Stimulated activated naive B cell treated with anti-CD40 and anti-IgM and Interleukin-4, amounts not matched to agents 10 μg/mL and 1 μg/mL and 100 μg/mL, for 72 hours (primary cell): Measurements from ENCODE around the gene KLF4.
A peak's percentile ranks its signal among the peaks of the same experiment; 100 is the strongest.
"Not testable (repeated sequence)": the region's sequence is repeated elsewhere in the genome, so short reads cannot be mapped to it uniquely, and the experiment has no call there.

ENCODE experiments used
- ATAC-seq, 2 donors: fragments of 150-1000 bp; cut with Tn5 transposase; replicated peaks; 2 replicates each; pipeline ENCODE4 v1.10.0; 2021; ENCODE audit warnings: moderate library complexity in 1 of 2
- DNase-seq: peaks from one replicate; pipeline ENCODE4 v3.0.0; 2021
- H3K27ac Mint-ChIP-seq: one replicate; pipeline ENCODE4 v1.8.0; 2022; ENCODE audit warnings: mild to moderate bottlenecking, mixed read lengths
- H3K27me3 Mint-ChIP-seq, 2 donors: one replicate each; pipeline ENCODE4 v1.8.0; 2022; ENCODE audit warnings: mixed read lengths in 2 of 2
- H3K36me3 Mint-ChIP-seq, 2 donors: one replicate each; pipeline ENCODE4 v1.8.0; 2022; ENCODE audit warnings: mixed read lengths in 2 of 2, mild to moderate bottlenecking in 1 of 2
- H3K4me1 Mint-ChIP-seq, 2 donors: one replicate each; pipeline ENCODE4 v1.8.0; 2022; ENCODE audit warnings: mixed read lengths in 2 of 2, mild to moderate bottlenecking in 1 of 2
- H3K4me3 Mint-ChIP-seq, 2 donors: one replicate each; pipeline ENCODE4 v1.8.0; 2022; ENCODE audit warnings: mild to moderate bottlenecking in 2 of 2, mixed read lengths in 2 of 2, moderate library complexity in 1 of 2
- H3K9me3 Mint-ChIP-seq, 2 donors: one replicate each; pipeline ENCODE4 v1.8.0; 2022; ENCODE audit warnings: mixed read lengths in 2 of 2, mild to moderate bottlenecking in 1 of 2

KLF4 gene

DNA sequence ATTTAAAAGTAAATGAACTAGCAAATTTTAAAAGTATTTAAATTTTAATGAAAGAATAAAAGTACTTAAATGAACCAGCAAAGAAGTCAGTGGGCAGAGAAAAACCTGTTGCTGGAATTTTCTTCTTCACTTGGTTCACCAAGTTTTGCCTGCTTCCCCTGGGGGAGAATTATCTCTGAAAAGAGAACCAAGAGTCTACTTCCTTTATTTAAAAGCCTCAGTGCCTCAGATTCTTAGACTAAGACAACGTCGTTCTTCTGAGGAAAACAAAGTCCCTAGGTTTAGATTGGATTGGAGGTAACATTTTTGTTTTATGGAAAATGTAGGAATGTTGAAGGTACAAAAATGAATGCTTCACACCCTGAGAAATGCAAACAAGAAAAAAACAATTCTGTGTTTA is 7.4 kb upstream of the KLF4 start:
- peaks cover 21 to 23% of the 10 kb centered on the region in 2 donors for H3K27me3 Mint-ChIP-seq
- H3K9me3 Mint-ChIP-seq = no peaks in the 10 kb centered on the region
- H3K4me1 Mint-ChIP-seq = peaks cover 0 to 5% of the 10 kb centered on the region in 2 donors
- no peak for ATAC-seq
- no peaks in the 10 kb centered on the region for H3K36me3 Mint-ChIP-seq
- no peak for DNase-seq
- no peak overlapping the region for H3K4me3 Mint-ChIP-seq
- H3K27ac Mint-ChIP-seq = no peak overlapping the region

DNA sequence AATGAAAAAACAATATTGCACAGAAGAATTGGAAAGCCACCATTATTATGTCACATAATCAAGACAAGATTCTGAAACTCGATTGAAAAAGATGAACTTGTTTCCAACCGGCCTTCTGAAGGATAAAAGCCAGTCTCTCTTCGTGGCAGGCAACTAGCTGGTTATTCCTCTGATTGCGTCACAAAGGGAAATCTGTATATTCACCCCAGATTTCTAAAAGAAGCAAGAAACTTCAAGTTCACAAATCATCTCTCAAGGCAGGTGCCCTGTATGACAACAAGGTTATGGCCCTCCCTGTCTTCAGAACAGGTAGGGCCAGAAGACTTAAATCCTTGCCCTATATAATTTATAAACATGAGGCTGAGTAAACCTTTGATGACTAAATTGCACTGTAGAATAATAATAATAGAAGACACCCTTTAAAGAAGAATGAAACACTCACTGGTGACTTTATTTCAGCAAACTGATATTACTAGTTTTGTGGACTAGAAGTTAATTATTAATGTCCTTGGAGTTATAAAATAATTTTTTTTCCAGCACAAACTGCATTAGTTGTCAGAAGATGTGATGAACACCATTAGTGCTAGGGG is 2.9 kb upstream of the KLF4 start:
- Mint-ChIP-seq H3K9me3 (no peaks in the 10 kb centered on the region), H3K4me3 (no peak overlapping the region), H3K27me3 (peaks cover 53 to 59% of the 10 kb centered on the region in 2 donors), H3K36me3 (peaks cover 0 to 3% of the 10 kb centered on the region in 2 donors), H3K27ac (no peak overlapping the region), H3K4me1 (peaks cover 19 to 38% of the 10 kb centered on the region in 2 donors)
- ATAC-seq = no peak
- DNase-seq = no peak

DNA sequence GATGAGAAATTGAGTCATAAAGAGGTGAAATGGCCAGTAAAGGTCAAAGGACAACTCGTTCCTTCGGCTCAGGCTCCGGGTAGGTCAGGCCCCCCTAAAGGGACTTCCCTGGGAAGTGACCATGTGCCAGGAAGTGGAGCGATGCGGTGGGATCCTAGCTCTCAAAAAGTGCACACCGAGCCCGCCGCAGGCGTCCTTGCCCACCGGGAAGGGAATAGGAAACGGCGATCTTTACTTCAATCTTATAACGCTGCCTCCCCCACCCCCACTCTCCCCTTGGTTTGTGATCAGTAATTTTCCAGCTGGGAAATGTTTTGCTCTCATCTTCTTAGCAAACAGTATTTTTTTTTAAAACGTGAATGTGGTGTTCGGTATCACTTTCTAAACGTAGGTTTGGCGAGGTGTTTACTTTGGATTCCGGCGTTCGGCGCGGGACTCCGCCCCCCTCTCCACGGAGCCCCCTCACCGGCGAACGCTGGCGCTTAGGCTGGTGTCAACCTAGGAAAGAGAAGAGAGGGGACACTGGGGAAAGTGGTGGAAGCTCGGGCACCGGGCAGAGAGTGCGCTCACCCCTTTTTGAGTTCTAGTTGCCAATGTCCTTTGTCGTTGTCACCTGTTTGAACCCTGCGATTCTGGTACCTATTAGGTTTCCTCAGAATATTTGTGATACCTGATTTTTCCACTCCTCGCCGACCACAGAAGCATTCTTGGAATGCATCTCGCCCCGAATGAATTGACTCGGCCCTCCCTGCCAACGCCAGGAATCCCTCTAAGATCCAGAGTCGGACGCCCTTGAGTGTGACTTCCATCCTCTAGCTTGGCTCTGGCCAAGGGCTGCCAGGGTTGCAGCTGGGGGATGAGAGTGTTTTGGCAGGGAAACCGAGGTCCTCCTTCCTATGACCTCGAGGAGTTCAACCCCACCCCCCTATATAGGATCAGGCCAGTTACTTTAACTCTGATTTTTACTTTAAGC is 1.8 kb upstream of the KLF4 start:
- ATAC-seq (no peak), DNase-seq (no peak)
- Mint-ChIP-seq H3K27me3 (peaks cover 59 to 66% of the 10 kb centered on the region in 2 donors), H3K4me1 (peaks cover 22 to 40% of the 10 kb centered on the region in 2 donors), H3K4me3 (peak overlapping the region; percentile 87 to 94), H3K27ac (peak overlapping the region; percentile 84), H3K36me3 (peaks cover 3% of the 10 kb centered on the region in 2 donors), H3K9me3 (peaks cover 0 to 1% of the 10 kb centered on the region in 2 donors)

DNA sequence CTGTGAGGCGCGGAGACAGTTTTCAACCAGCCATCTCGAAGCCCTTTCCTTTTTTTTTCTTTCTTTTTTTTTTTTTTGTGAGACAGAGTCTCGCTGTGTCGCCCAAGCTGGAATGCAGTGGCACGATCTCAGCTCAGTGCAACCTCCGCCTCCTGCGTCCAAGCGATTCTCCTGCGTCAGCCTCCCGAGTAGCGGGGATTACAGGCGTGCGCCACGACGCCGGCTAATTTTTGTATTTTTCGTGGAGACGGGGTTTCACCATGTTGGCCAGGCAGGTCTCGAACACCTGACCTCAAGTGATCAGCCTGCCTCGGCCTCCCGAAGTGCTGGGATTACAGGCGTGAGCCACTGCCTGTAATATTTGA is 1.0 kb upstream of the KLF4 start:
- H3K27me3 Mint-ChIP-seq = peaks cover 57 to 65% of the 10 kb centered on the region in 2 donors

GRCh38 chr9:107489144-107489673 is 360 bp downstream of the KLF4 start:
- Mint-ChIP-seq H3K4me3 (peak overlapping the region; percentile 82 to 89), H3K9me3 (peaks cover 0 to 1% of the 10 kb centered on the region in 2 donors), H3K4me1 (peaks cover 22 to 40% of the 10 kb centered on the region in 2 donors), H3K36me3 (peaks cover 3 to 8% of the 10 kb centered on the region in 2 donors), H3K27ac (peak overlapping the region; percentile 91), H3K27me3 (peaks cover 48 to 51% of the 10 kb centered on the region in 2 donors)
- no peak for DNase-seq
- ATAC-seq = peak; percentile 41 to 42

More for the DNA sequence above, 1.0 kb upstream of the KLF4 start:
- H3K9me3 Mint-ChIP-seq, DNase-seq, H3K36me3 Mint-ChIP-seq, ATAC-seq: not testable (repeated sequence)
- Mint-ChIP-seq H3K4me3 (peak overlapping the region; percentile 87 to 94), H3K27ac (peak overlapping the region; percentile 84), H3K4me1 (peaks cover 22 to 40% of the 10 kb centered on the region in 2 donors)

DNA sequence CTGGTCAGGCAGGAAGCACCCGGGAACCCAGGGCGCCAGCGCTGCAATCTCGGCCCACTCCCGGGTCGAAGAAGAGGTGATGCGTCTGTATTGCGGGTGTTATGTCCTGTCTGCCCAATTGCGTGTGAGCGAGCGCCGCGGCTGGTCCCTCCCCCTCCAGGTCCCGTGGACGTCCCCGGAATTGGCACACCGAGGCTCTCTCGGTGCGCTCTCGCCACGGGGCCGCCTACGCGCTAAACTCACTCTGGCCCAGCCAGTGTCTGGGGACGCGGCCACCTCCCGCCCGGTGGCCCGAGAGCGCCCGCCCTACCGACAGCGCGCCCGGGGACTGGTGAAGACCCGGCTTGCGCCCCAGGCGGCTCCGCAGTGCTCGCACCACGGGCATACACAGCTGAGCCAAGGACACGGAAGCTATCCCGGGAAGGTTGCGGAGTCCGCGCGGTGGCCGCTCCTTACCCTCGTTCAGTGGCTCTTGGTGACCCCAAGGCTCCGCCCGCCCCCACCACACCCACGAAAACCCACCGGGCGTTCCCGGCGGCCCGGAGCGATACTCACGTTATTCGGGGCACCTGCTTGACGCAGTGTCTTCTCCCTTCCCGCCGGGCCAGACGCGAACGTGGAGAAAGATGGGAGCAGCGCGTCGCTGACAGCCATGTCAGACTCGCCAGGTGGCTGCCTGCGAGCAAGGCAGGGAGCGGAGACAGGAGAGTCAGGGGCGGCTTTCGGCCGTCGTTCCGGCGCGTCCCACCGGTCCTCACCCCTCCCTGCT is 1.0 kb downstream of the KLF4 start:
- Mint-ChIP-seq H3K36me3 (peaks cover 3 to 8% of the 10 kb centered on the region in 2 donors), H3K4me1 (peaks cover 22 to 40% of the 10 kb centered on the region in 2 donors), H3K4me3 (peak overlapping the region; percentile 82 to 89), H3K9me3 (peaks cover 0 to 1% of the 10 kb centered on the region in 2 donors), H3K27ac (peak overlapping the region; percentile 91), H3K27me3 (peaks cover 45 to 50% of the 10 kb centered on the region in 2 donors)
- peak; percentile 16 to 38 for ATAC-seq
- peak; percentile 41 for DNase-seq

DNA sequence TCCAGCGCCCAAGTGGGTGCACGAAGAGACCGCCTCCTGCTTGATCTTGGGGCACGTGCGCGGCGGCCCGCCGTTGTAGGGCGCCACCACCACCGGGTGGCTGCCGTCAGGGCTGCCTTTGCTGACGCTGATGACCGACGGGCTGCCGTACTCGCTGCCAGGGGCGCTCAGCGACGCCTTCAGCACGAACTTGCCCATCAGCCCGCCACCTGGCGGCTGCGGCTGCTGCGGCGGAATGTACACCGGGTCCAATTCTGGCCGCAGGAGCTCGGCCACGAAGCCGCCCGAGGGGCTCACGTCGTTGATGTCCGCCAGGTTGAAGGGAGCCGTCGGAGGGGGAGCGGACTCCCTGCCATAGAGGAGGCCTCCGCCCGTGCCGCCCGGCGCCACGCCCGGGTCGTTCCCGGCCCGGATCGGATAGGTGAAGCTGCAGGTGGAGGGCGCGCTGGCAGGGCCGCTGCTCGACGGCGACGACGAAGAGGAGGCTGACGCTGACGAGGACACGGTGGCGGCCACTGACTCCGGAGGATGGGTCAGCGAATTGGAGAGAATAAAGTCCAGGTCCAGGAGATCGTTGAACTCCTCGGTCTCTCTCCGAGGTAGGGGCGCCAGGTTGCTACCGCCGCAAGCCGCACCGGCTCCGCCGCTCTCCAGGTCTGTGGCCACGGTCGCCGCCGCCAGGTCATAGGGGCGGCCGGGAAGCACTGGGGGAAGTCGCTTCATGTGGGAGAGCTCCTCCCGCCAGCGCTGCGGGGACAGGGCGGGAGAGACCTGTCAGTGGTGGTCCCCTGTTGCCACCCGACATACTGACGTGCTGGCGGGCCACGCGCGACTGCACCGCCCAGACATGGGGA is 1.8 kb downstream of the KLF4 start:
- peaks cover 3 to 8% of the 10 kb centered on the region in 2 donors for H3K36me3 Mint-ChIP-seq
- H3K27ac Mint-ChIP-seq = peak overlapping the region; percentile 91
- peak; percentile 12 to 18 for ATAC-seq
- H3K4me1 Mint-ChIP-seq = peaks cover 22 to 40% of the 10 kb centered on the region in 2 donors
- H3K27me3 Mint-ChIP-seq = peaks cover 45 to 50% of the 10 kb centered on the region in 2 donors
- peaks cover 0 to 1% of the 10 kb centered on the region in 2 donors for H3K9me3 Mint-ChIP-seq
- peak overlapping the region; percentile 82 to 89 for H3K4me3 Mint-ChIP-seq
- peak; percentile 29 for DNase-seq

DNA sequence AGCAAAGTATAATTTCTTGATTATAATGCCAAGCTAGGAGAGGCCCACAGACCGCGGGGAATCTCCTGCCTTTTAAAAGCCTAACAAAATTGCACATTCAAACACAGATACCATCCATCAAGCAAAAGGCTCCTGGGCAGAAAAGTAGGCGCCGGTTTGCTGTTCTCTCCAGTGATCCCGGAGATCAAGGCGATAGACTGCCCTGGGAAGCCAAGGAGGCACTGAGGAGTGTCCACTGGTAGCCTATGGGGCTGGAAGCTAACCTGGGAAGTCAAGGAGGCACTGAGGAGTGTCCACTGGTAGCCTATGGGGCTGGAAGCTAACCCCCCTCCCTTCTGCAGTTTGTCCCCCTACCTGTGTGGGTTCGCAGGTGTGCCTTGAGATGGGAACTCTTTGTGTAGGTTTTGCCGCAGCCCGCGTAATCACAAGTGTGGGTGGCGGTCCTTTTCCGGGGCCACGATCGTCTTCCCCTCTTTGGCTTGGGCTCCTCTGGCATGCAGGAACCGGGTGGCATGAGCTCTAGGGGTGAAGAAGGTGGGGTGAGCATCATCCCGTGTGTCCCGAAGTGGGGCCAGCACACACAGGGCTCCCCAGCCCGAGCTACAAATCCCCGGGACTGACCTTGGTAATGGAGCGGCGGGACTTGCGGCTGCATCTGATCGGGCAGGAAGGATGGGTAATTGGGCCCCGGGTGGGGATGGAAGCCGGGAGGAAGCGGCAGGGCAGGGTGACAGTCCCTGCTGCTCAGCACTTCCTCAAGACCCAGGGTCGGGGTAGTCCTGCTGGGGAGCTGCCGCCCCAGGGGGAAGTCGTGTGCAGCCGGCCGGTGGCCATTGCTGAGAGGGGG is 2.7 kb downstream of the KLF4 start:
- Mint-ChIP-seq H3K4me1 (peaks cover 22 to 40% of the 10 kb centered on the region in 2 donors), H3K36me3 (peaks cover 3 to 8% of the 10 kb centered on the region in 2 donors), H3K27me3 (peaks cover 40 to 44% of the 10 kb centered on the region in 2 donors), H3K9me3 (peaks cover 0 to 1% of the 10 kb centered on the region in 2 donors), H3K4me3 (peak overlapping the region; percentile 59 to 89), H3K27ac (peak overlapping the region; percentile 51)
- ATAC-seq = no peak
- no peak for DNase-seq

DNA sequence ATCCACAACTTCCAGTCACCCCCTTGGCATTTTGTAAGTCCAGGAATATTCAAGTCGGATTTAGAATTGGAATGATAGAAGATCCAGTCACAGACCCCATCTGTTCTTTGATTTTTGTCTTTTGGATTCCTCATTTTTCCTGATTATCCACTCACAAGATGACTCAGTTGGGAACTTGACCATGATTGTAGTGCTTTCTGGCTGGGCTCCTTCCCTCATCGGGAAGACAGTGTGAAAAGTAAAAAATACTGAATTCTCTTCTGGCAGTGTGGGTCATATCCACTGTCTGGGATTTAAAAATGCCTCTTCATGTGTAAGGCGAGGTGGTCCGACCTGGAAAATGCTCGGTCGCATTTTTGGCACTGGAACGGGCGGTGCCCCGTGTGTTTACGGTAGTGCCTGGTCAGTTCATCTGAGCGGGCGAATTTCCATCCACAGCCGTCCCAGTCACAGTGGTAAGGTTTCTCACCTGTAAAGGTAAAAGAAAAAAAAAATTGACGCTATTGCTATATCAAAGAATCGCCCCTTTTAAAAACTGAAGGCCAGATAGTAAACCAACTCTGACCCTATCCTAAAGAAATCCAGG is 4.0 kb downstream of the KLF4 start:
- Mint-ChIP-seq H3K36me3 (peaks cover 3 to 8% of the 10 kb centered on the region in 2 donors), H3K27me3 (peaks cover 26 to 30% of the 10 kb centered on the region in 2 donors), H3K4me3 (no peak overlapping the region), H3K4me1 (peaks cover 16 to 30% of the 10 kb centered on the region in 2 donors), H3K9me3 (peaks cover 0 to 1% of the 10 kb centered on the region in 2 donors), H3K27ac (no peak overlapping the region)
- DNase-seq = no peak
- no peak for ATAC-seq

GRCh38 chr9:107484117-107484723 is 5.3 kb downstream of the KLF4 start:
- peaks cover 21 to 24% of the 10 kb centered on the region in 2 donors for H3K27me3 Mint-ChIP-seq
- H3K4me1 Mint-ChIP-seq = peaks cover 12 to 24% of the 10 kb centered on the region in 2 donors
- H3K36me3 Mint-ChIP-seq = peaks cover 0 to 8% of the 10 kb centered on the region in 2 donors
- ATAC-seq (peak; percentile 76 to 78), DNase-seq (no peak)
- peaks cover 0 to 1% of the 10 kb centered on the region in 2 donors for H3K9me3 Mint-ChIP-seq
- no peak overlapping the region for H3K27ac Mint-ChIP-seq
- no peak overlapping the region for H3K4me3 Mint-ChIP-seq

DNA sequence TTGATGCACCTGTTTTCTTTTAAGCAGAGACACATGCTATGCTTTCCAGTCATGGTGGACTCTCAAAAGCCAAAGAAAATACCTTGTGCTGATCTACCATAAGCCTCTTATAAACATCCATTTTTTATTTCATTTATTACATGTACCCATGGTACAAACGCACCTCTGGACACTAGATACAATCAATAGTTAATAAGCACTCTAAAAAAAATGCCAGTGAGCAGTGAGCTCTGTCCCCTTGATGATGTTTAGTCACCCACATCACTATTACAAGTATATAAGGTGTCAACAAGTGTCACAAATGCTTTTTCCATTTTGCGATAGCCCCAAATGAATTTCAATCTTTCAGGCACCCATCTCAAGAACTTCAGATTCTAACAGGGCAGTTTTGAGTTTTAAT is 5.9 kb downstream of the KLF4 start:
- no peak overlapping the region for H3K4me3 Mint-ChIP-seq
- peaks cover 19 to 20% of the 10 kb centered on the region in 2 donors for H3K27me3 Mint-ChIP-seq
- ATAC-seq (no peak), DNase-seq (no peak)
- no peak overlapping the region for H3K27ac Mint-ChIP-seq
- peaks cover 9 to 19% of the 10 kb centered on the region in 2 donors for H3K4me1 Mint-ChIP-seq
- peaks cover 0 to 1% of the 10 kb centered on the region in 2 donors for H3K9me3 Mint-ChIP-seq
- peaks cover 0 to 8% of the 10 kb centered on the region in 2 donors for H3K36me3 Mint-ChIP-seq

DNA sequence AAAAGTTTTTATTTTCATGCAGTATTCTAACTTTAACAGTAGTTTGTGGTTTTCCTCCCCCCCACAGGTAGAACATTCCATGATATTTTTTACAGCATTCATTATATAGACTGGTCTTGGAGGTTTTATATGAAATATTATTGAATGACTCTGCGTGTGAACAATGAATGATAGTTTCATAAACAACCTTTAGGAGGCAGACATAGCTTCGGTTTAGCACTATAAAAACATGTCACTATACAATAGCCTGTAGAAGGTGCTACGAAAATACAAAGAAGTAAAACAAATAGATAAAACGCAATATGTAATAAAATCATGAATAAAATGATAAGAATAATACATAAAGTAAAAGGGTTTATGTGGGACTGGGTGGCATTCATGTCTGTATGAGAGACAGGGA is 8.5 kb downstream of the KLF4 start:
- no peaks in the 10 kb centered on the region for H3K4me1 Mint-ChIP-seq
- no peak overlapping the region for H3K4me3 Mint-ChIP-seq
- ATAC-seq (no peak), DNase-seq (no peak)
- no peak overlapping the region for H3K27ac Mint-ChIP-seq
- H3K36me3 Mint-ChIP-seq = peaks cover 0 to 6% of the 10 kb centered on the region in 2 donors
- peaks cover 0 to 19% of the 10 kb centered on the region in 2 donors for H3K27me3 Mint-ChIP-seq
- no peaks in the 10 kb centered on the region for H3K9me3 Mint-ChIP-seq
